ENCODE results near the gene RASGRF1. TPM values are rescaled to one million over a fixed set of nuclear protein-coding genes. Genes with fewer than 3 reads are reported as not detected.

Gene RASGRF1
- total and polyA plus RNA-seq, 9 of the 15 experiments (the other 6 are each of a cell fraction or from before 2014, with no cell fraction given) = 0.03 to 0.58 (median 0.06) TPM; not detected in 1

- 92% methylated on average over 7 of the region's 7 CpGs for WGBS (ENCODE audit: insufficient coverage, low coverage, missing lambda C conversion rate)
- Histone ChIP-seq H3K27me3 (ENCODE audit: control insufficient read depth in 2 of 2, insufficient read depth in 2 of 2, low read length in 2 of 2) (no peaks in the 10 kb centered on the region), H3K9me3 (replicated peaks; ENCODE audit: control insufficient read depth, insufficient read depth, low read depth, low read length) (no peaks in the 10 kb centered on the region), H3K9ac (ENCODE audit: insufficient read depth in 1 of 2, low read depth in 2 of 2, low read length in 2 of 2) (no peak overlapping the region), H3K36me3 (ENCODE audit: control insufficient read depth, insufficient read depth, low read length) (peaks cover 85% of the 10 kb centered on the region), H3K27ac (ENCODE audit: extremely low read depth, low read depth, low read length) (no peak overlapping the region), H3K4me1 (replicated peaks in 1 of 2; ENCODE audit: control insufficient read depth in 2 of 2, insufficient read depth in 2 of 2, low read length in 2 of 2) (no peaks in the 10 kb centered on the region; a peak in 1 of 5 replicates), H2AFZ (ENCODE audit: low read depth, low read length) (no peak overlapping the region), H3K79me2 (ENCODE audit: control insufficient read depth, insufficient read depth, low read length) (no peaks in the 10 kb centered on the region), H4K20me1 (replicated peaks; ENCODE audit: control insufficient read depth, insufficient read depth, low read length) (no peaks in the 10 kb centered on the region), H3K4me2 (ENCODE audit: insufficient read depth, low read length) (no peak overlapping the region), H3K4me3 (no peak overlapping the region), H3K9me1 (ENCODE audit: control insufficient read depth, insufficient read depth, low read length) (no peaks in the 10 kb centered on the region)
- ChIA-PET POLR2A (interaction anchor here (0.6 to 1.7 kb wide), 10 partner anchors 8 to 450 kb away, joined by 3 to 6 read pairs (median 3); no protein-coding TSS in a partner anchor), CTCF (ENCODE audit: low intra/inter-chr PET ratio) (no interaction called here)
- TF ChIP-seq IRF9 (tag; IDR thresholded peaks at IDR 0.05) (no peak), POLR2AphosphoS2 (IDR thresholded peaks at IDR 0.05; ENCODE audit: low read length) (no peak), TAL1 (IDR thresholded peaks at IDR 0.05) (no peak), ZNF318 (IDR thresholded peaks at IDR 0.05; ENCODE audit: borderline replicate concordance in 1 of 2, low read depth in 1 of 2) (no peak), ZNF3 (CRISPR knock-in tag; IDR thresholded peaks at IDR 0.05) (no peak), HDGF (IDR thresholded peaks at IDR 0.05) (no peak), HMG20B (CRISPR knock-in tag; IDR thresholded peaks at IDR 0.05) (no peak), MCM2 (IDR thresholded peaks at IDR 0.05; ENCODE audit: low read depth) (no peak)
- FAIRE-seq = no peak
- BruUV-seq (replicated peaks) = no TSS peak
- DNase-seq (ENCODE audit: extremely low read depth in 1 of 4, low spot score in 3 of 4) = no peak
- intact Hi-C loops (cut with micrococcal nuclease) (no loop called here), in situ Hi-C loops (cut with MboI) (no loop called here)
- no peak for ATAC-seq
Measured at GRCh38 chr15:78922527-78922926, 168.1 kb downstream of the RASGRF1 start.
